HepG2 (cell line): ENCODE data around the gene PARD3. TPM values are rescaled to one million over a fixed set of nuclear protein-coding genes. Genes with fewer than 3 reads are reported as not detected.

ENCODE experiments used
- EHMT2 ChIP-seq: fragments of 200-600 bp; sonication (generic); IDR thresholded peaks from 2 replicates; pipeline ENCODE4 v1.7.0; 2017; ENCODE audit warnings: antibody characterized with exemption, low read depth, low read length, borderline replicate concordance
- FOXO4 ChIP-seq: sonication (generic); formaldehyde crosslinking; conservative IDR thresholded peaks from 2 replicates; pipeline ENCODE4 v1.8.1; 2023; ENCODE audit warnings: missing genetic modification reagents
- FUBP1 ChIP-seq: sonication (generic); formaldehyde crosslinking; IDR thresholded peaks from 2 replicates; pipeline ENCODE4 v1.5.1; 2020; ENCODE audit warnings: missing genetic modification reagents, mild to moderate bottlenecking, borderline replicate concordance
- IKZF1 ChIP-seq: fragments of 450-650 bp; IDR thresholded peaks from 2 replicates; pipeline ENCODE4 v1.7.1; 2016
- KAT8 ChIP-seq: IDR thresholded peaks from 2 replicates; pipeline ENCODE4 v1.6.1; 2016; ENCODE audit warnings: missing genetic modification reagents, missing compliant biosample characterization
- PITX1 ChIP-seq: sonication (generic); formaldehyde crosslinking; IDR thresholded peaks from 2 replicates; pipeline ENCODE4 v1.5.1; 2020; ENCODE audit warnings: mild to moderate bottlenecking, missing genetic modification reagents
- POLR2AphosphoS5 ChIP-seq: IDR thresholded peaks from 2 replicates; pipeline ENCODE4 v1.6.1; 2012; ENCODE audit warnings: low read depth, low read length
- RBAK ChIP-seq: sonication (generic); formaldehyde crosslinking; IDR thresholded peaks from 2 replicates; pipeline ENCODE4 v1.5.1; 2020; ENCODE audit warnings: mild to moderate bottlenecking, missing genetic modification reagents
- REPIN1 ChIP-seq: sonication (generic); formaldehyde crosslinking; IDR thresholded peaks from 2 replicates; pipeline ENCODE4 v1.8.0; 2022; ENCODE audit warnings: missing genetic modification reagents, low read depth, mild to moderate bottlenecking, borderline replicate concordance
- RERE ChIP-seq: IDR thresholded peaks from 2 replicates; pipeline ENCODE4 v1.6.1; 2016; ENCODE audit warnings: low read depth, missing genetic modification reagents, missing compliant biosample characterization
- SIX4 ChIP-seq: sonication (generic); formaldehyde crosslinking; IDR thresholded peaks from 2 replicates; pipeline ENCODE4 v1.4.0; 2020; ENCODE audit warnings: missing genetic modification reagents
- SRF ChIP-seq: IDR thresholded peaks from 2 replicates; pipeline ENCODE4 v1.6.1; 2011; ENCODE audit warnings: mild to moderate bottlenecking, low read depth, low read length, moderate library complexity
- ZGPAT ChIP-seq: IDR thresholded peaks from 2 replicates; pipeline ENCODE4 v1.6.1; 2016; ENCODE audit warnings: mild to moderate bottlenecking
- ZNF10 ChIP-seq: sonication (generic); formaldehyde crosslinking; IDR thresholded peaks from 2 replicates; pipeline ENCODE4 v1.4.0; 2020; ENCODE audit warnings: mild to moderate bottlenecking, low read depth, missing genetic modification reagents, borderline replicate concordance
- ZNF362 ChIP-seq: sonication (generic); formaldehyde crosslinking; IDR thresholded peaks from 2 replicates; pipeline ENCODE4 v1.4.0; 2020; ENCODE audit warnings: missing genetic modification reagents, mild to moderate bottlenecking, borderline replicate concordance
- ZNF550 ChIP-seq: sonication (generic); formaldehyde crosslinking; IDR thresholded peaks from 2 replicates; pipeline ENCODE4 v1.4.0; 2020; ENCODE audit warnings: mild to moderate bottlenecking, missing genetic modification reagents, borderline replicate concordance
- polyA plus RNA-seq, 8 experiments: library from polyadenylated mRNA; depleted of rRNA in 3 of 8; stranded (reverse) in 7 of 8; unstranded in 1 of 8; fragments of >200 nt; fragmentation: Illumina TruSeq in 4 of 8; extraction: Trizol in 4 of 8; gene quantifications; 2 replicates each; pipeline versions ENCODE4 v1.2.1 to v1.2.3, GENCODE V29; 2011 to 2016; ENCODE audit warnings: low read depth in 4 of 8, missing spikeins in 1 of 8, mixed read lengths in 1 of 8; ENCODE audit not compliant: insufficient read depth in 1 of 8
- total RNA-seq, 5 experiments: library from RNA; depleted of rRNA; stranded (reverse); fragments of >200 nt; fragmentation: Illumina TruSeq; extraction: Trizol; gene quantifications; 2 replicates each; pipeline ENCODE4 v1.2.3, GENCODE V29; 2016; ENCODE audit warnings: low read depth in 1 of 5
- TF ChIP-seq, protein P1 (sequence below): sonication (generic); formaldehyde crosslinking; IDR thresholded peaks from 2 replicates; pipeline ENCODE4 v1.4.0; 2020; ENCODE audit warnings: mild to moderate bottlenecking, missing genetic modification reagents

The PARD3 gene
- total and polyA plus RNA-seq, 2 of the 13 experiments (the other 11 are each of a cell fraction or from before 2014, with no cell fraction given) = 40.9 to 60.0 TPM

DNA sequence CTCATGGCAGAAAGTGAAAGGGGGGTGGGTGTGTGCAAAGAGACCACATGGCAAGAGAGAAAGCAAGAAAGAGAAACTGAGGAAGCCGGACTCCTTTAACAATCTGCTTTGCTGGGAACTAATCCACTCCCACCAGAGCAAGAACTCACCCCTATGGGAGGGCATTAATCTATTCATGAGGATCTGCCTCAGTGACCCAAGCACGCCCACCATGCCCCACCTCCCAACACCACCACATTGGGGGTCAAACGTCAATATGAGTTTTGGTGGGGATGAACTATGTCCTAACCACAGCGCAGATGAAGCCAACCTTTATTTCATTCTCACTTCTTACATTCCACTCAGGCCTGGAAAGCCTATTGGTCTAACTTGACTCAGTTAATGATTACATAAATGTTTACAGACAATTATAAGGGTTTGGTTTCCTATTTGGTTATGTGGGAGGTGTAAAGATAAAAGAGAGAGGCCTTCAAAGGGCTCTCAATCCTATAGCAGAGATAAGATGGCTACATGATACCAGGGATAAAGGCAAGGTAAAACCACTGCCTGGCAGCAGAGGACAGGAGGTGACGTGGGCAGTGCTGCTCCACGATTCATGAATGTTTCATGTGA is 601.8 kb downstream of the PARD3 start (continued):
- TF ChIP-seq, protein P1, sequence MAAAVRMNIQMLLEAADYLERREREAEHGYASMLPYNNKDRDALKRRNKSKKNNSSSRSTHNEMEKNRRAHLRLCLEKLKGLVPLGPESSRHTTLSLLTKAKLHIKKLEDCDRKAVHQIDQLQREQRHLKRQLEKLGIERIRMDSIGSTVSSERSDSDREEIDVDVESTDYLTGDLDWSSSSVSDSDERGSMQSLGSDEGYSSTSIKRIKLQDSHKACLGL (CRISPR knock-in tag) = no peak
- TF ChIP-seq SRF (peak; percentile 7; the same call in 1 of the 2 replicates), RERE (CRISPR knock-in tag) (peak; percentile 91), FUBP1 (CRISPR knock-in tag) (no peak), ZNF550 (CRISPR knock-in tag) (no peak), SIX4 (CRISPR knock-in tag) (peak; percentile 95), FOXO4 (CRISPR knock-in tag) (no peak), ZNF10 (CRISPR knock-in tag) (no peak), KAT8 (CRISPR knock-in tag) (peak; percentile 78), POLR2AphosphoS5 (no peak), PITX1 (CRISPR knock-in tag) (peak; percentile 92), EHMT2 (peak; percentile 83), IKZF1 (no peak), RBAK (CRISPR knock-in tag) (no peak), ZNF362 (no peak; the same call in 1 of the 2 replicates), REPIN1 (CRISPR knock-in tag) (no peak; the same call in 1 of the 2 replicates), ZGPAT (CRISPR knock-in tag) (peak; percentile 90)
